GM12878 (cell line): ENCODE results near the gene GJA10.
"Not testable (repeated sequence)": the region's sequence is repeated elsewhere in the genome, so short reads cannot be mapped to it uniquely, and the experiment has no call there.

Experiments used
- BRCA1 ChIP-seq: IDR thresholded peaks from 2 replicates; pipeline ENCODE4 v1.6.1; 2011; ENCODE audit warnings: low read depth, low read length, improper control_type of control experiment
- CHD2 ChIP-seq: IDR thresholded peaks from 2 replicates; pipeline ENCODE4 v1.6.1; 2011; ENCODE audit warnings: low read depth, low read length, improper control_type of control experiment, borderline replicate concordance
- CREB1 ChIP-seq: IDR thresholded peaks from 2 replicates; pipeline ENCODE4 v1.6.1; 2012; ENCODE audit warnings: low read depth, mild to moderate bottlenecking, inconsistent platforms
- DPF2 ChIP-seq: fragments of 450-650 bp; IDR thresholded peaks from 2 replicates; pipeline ENCODE4 v1.6.1; 2017; ENCODE audit warnings: mild to moderate bottlenecking
- EP300 ChIP-seq, 2 experiments: fragments of 150-350 bp in 1 of 2; IDR thresholded peaks; 2 replicates each; pipeline ENCODE4 v1.6.1; 2011 to 2012; ENCODE audit warnings: low read depth in 2 of 2, low read length in 2 of 2, borderline replicate concordance in 1 of 2, improper control_type of control experiment in 1 of 2, inconsistent platforms in 1 of 2; ENCODE audit not compliant: control insufficient read depth in 1 of 2
- ETV6 ChIP-seq, 2 experiments: fragments of 450-650 bp in 1 of 2; IDR thresholded peaks in 1 of 2; conservative IDR thresholded peaks in 1 of 2; 2 replicates each; pipeline ENCODE4 v1.6.1; 2014; ENCODE audit warnings: antibody characterized with exemption in 1 of 2, borderline replicate concordance in 1 of 2, low read depth in 1 of 2, mild to moderate bottlenecking in 1 of 2, moderate library complexity in 1 of 2
- EZH2 ChIP-seq: IDR thresholded peaks from 2 replicates; pipeline ENCODE4 v1.6.1; 2012; ENCODE audit warnings: low read depth, mild to moderate bottlenecking, control low read depth, inconsistent platforms, low read length, borderline replicate concordance; ENCODE audit not compliant: control insufficient read depth
- KDM1A ChIP-seq: fragments of 200-600 bp; sonication (generic); IDR thresholded peaks from 2 replicates; pipeline ENCODE4 v1.6.1; 2016; ENCODE audit warnings: borderline replicate concordance
- POLR2A ChIP-seq: IDR thresholded peaks from 2 replicates; pipeline ENCODE4 v1.6.1; 2011; ENCODE audit warnings: low read depth, mild to moderate bottlenecking, low read length
- POLR2AphosphoS5 ChIP-seq: IDR thresholded peaks from 2 replicates; pipeline ENCODE4 v1.6.1; 2011; ENCODE audit warnings: mild to moderate bottlenecking, low read length, inconsistent platforms
- SIN3A ChIP-seq: IDR thresholded peaks from 2 replicates; pipeline ENCODE4 v1.6.1; 2012; ENCODE audit warnings: low read depth, low read length, improper control_type of control experiment
- SP1 ChIP-seq: IDR thresholded peaks from one replicate; pipeline ENCODE4 v1.6.1; 2011; ENCODE audit warnings: low read depth, low read length
- TF ChIP-seq, protein P1 (sequence below), 3 experiments: IDR thresholded peaks in 2 of 3; conservative IDR thresholded peaks in 1 of 3; 2 replicates each; pipeline ENCODE4 v1.5.1; 2011; ENCODE audit warnings: low read depth in 3 of 3, low read length in 3 of 3, mild to moderate bottlenecking in 3 of 3, control low read depth in 2 of 3, moderate library complexity in 2 of 3, inconsistent platforms in 1 of 3, mixed read lengths in 1 of 3; ENCODE audit not compliant: control insufficient read depth in 2 of 3, insufficient read depth in 1 of 3; ENCODE audit errors: extremely low read depth in 1 of 3
- TF ChIP-seq, protein P2 (sequence below): fragments of 450-650 bp; IDR thresholded peaks from 2 replicates; pipeline ENCODE4 v1.6.1; 2017; ENCODE audit warnings: mild to moderate bottlenecking

DNA sequence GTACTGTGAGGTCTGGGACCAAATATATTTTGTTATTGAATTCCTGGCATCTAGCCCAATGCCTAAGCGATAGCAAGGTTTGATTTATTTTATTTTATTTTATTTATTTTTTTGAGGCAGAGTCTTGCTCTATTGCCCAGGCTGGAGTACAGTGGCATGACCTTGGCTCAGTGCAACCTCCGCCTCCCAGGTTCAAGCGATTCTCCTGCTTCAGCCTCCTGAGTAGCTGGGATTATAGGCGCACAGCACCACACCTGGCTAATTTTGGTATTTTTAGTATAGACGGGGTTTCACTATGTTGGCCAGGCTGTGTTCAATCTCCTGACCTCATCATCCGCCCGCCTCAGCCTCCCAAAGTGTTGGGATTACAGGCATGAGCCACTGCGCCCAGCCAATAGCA is 1.7 kb upstream of the GJA10 start:
- TF ChIP-seq KDM1A; POLR2A; CHD2; CREB1; EZH2; EP300 (IDR thresholded peaks at IDR 0.05; ENCODE audit: borderline replicate concordance in 1 of 2, control insufficient read depth in 1 of 2, low read depth in 2 of 2, low read length in 2 of 2); SIN3A; ETV6 (conservative IDR thresholded peaks at IDR 0.05 in 1 of 2, IDR thresholded peaks at IDR 0.05 in 1 of 2; ENCODE audit: borderline replicate concordance in 1 of 2, low read depth in 1 of 2); DPF2; POLR2AphosphoS5; SP1; BRCA1: not testable (repeated sequence)
- TF ChIP-seq, protein P1, sequence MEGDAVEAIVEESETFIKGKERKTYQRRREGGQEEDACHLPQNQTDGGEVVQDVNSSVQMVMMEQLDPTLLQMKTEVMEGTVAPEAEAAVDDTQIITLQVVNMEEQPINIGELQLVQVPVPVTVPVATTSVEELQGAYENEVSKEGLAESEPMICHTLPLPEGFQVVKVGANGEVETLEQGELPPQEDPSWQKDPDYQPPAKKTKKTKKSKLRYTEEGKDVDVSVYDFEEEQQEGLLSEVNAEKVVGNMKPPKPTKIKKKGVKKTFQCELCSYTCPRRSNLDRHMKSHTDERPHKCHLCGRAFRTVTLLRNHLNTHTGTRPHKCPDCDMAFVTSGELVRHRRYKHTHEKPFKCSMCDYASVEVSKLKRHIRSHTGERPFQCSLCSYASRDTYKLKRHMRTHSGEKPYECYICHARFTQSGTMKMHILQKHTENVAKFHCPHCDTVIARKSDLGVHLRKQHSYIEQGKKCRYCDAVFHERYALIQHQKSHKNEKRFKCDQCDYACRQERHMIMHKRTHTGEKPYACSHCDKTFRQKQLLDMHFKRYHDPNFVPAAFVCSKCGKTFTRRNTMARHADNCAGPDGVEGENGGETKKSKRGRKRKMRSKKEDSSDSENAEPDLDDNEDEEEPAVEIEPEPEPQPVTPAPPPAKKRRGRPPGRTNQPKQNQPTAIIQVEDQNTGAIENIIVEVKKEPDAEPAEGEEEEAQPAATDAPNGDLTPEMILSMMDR (IDR thresholded peaks at IDR 0.05 in 2 of 3, conservative IDR thresholded peaks at IDR 0.05 in 1 of 3; ENCODE audit: control insufficient read depth in 2 of 3, extremely low read depth in 1 of 3, insufficient read depth in 1 of 3, low read depth in 3 of 3, low read length in 3 of 3), result 0 out of 6 replicates have a peak, but pooled peaks of 1 of the 3 experiments have one; percentile 9
- TF ChIP-seq, protein P2, sequence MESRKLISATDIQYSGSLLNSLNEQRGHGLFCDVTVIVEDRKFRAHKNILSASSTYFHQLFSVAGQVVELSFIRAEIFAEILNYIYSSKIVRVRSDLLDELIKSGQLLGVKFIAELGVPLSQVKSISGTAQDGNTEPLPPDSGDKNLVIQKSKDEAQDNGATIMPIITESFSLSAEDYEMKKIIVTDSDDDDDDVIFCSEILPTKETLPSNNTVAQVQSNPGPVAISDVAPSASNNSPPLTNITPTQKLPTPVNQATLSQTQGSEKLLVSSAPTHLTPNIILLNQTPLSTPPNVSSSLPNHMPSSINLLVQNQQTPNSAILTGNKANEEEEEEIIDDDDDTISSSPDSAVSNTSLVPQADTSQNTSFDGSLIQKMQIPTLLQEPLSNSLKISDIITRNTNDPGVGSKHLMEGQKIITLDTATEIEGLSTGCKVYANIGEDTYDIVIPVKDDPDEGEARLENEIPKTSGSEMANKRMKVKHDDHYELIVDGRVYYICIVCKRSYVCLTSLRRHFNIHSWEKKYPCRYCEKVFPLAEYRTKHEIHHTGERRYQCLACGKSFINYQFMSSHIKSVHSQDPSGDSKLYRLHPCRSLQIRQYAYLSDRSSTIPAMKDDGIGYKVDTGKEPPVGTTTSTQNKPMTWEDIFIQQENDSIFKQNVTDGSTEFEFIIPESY, result not testable (repeated sequence)
